Upper lobe of right lung (tissue), 1 donor: ENCODE measurements around the gene CCDC86. TPM values are rescaled to one million over a fixed set of nuclear protein-coding genes. Genes with fewer than 3 reads are reported as not detected.
"Not testable (repeated sequence)": the region's sequence is repeated elsewhere in the genome, so short reads cannot be mapped to it uniquely, and the experiment has no call there.

Source experiments
- ATAC-seq: fragments of 200-7000 bp; cut with Tn5 transposase; one replicate; pipeline ENCODE4 v1.9.1; 2020; ENCODE audit warnings: mild to moderate bottlenecking, moderate library complexity
- DNase-seq: peaks from one replicate; pipeline ENCODE4 v3.0.0-alpha.2; 2020
- H3K27ac ChIP-seq: fragments of 200-600 bp; one replicate; pipeline ENCODE4 v1.8.0; 2022
- H3K27me3 ChIP-seq: fragments of 200-600 bp; one replicate; pipeline ENCODE4 v1.8.0; 2022; ENCODE audit warnings: mild to moderate bottlenecking
- H3K36me3 ChIP-seq: fragments of 200-600 bp; one replicate; pipeline ENCODE4 v1.8.0; 2022
- H3K4me1 ChIP-seq: fragments of 200-600 bp; one replicate; pipeline ENCODE4 v1.8.0; 2022
- H3K4me3 ChIP-seq: fragments of 200-600 bp; one replicate; pipeline ENCODE4 v1.8.0; 2022; ENCODE audit warnings: mild to moderate bottlenecking
- H3K9me3 ChIP-seq: fragments of 200-600 bp; one replicate; pipeline ENCODE4 v1.8.0; 2022
- intact Hi-C: fragments of 100-400 bp; cut with DNase I; formaldehyde crosslinking; loops from one replicate; pipeline ENCODE4 v1.11.0; 2022
- total RNA-seq: library from RNA; stranded (reverse); fragmentation: NEBNext Ultra II Directional; extraction: Animal tissue kit (Norgen Biotek cat#: 25700); gene quantifications from one replicate; pipeline ENCODE4 v1.2.1, GENCODE V29; 2021
- TF ChIP-seq, protein P1 (sequence below): fragments of 200-600 bp; IDR thresholded peaks from one replicate; pipeline ENCODE4 v1.8.0; 2022; ENCODE audit warnings: antibody characterized with exemption
- donor health status: DM: no; HTN: yes; CAD: no; lungs with severe emphysema.

The CCDC86 gene
- total RNA-seq, 1 donor from 2014 or later = 16.6 TPM

DNA sequence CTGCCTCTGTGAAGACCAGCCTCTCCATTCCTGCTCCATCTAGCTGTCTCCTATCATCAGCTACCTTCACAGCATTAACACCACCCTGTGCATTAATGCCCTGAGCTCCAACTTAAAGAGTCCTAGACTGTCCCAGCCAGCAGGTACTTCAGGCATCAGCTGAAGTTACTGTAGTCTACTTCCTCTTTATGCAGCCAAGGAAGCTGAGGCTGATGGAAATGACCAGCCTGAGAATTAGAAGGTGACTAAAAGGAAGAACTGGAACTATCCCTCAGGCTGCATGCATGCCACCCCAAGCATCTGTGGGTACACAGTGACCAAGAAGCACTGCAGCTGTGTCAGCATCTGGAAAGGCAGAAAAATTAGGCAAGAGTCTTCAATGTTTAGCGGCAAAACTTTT lies 28.6 kb upstream of the CCDC86 start:
- intact Hi-C loops = no loop called here

DNA sequence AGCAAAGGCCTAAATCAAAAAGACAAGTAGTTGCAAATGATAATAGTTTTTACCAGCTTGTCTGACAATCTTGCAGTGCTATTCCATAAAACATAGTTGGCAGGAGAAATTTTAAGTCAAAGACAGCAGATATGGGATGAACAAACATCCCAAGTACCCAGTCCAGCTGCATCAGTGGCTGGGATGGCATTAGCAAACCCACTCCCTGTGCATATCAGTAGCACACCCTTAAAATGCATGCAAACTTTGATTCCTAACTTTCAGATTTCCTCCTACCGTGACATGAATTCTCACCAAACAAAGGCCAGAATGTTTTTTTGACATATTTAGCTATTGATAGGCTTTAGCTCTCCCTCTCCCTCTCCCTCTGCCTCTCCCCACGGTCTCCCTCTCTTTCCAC lies 27.8 kb upstream of the CCDC86 start:
- no peak overlapping the region for H3K27ac ChIP-seq
- H3K27me3 ChIP-seq = no peaks in the 10 kb centered on the region
- no peaks in the 10 kb centered on the region for H3K9me3 ChIP-seq
- H3K4me1 ChIP-seq = no peaks in the 10 kb centered on the region
- intact Hi-C loops = no loop called here
- TF ChIP-seq, protein P1, sequence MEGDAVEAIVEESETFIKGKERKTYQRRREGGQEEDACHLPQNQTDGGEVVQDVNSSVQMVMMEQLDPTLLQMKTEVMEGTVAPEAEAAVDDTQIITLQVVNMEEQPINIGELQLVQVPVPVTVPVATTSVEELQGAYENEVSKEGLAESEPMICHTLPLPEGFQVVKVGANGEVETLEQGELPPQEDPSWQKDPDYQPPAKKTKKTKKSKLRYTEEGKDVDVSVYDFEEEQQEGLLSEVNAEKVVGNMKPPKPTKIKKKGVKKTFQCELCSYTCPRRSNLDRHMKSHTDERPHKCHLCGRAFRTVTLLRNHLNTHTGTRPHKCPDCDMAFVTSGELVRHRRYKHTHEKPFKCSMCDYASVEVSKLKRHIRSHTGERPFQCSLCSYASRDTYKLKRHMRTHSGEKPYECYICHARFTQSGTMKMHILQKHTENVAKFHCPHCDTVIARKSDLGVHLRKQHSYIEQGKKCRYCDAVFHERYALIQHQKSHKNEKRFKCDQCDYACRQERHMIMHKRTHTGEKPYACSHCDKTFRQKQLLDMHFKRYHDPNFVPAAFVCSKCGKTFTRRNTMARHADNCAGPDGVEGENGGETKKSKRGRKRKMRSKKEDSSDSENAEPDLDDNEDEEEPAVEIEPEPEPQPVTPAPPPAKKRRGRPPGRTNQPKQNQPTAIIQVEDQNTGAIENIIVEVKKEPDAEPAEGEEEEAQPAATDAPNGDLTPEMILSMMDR = no peak
- H3K36me3 ChIP-seq = no peaks in the 10 kb centered on the region
- ATAC-seq = no peak
- DNase-seq = no peak
- no peak overlapping the region for H3K4me3 ChIP-seq

More for the DNA sequence above, 28.6 kb upstream of the CCDC86 start:
- Histone ChIP-seq H3K4me1 (no peaks in the 10 kb centered on the region), H3K4me3 (no peak overlapping the region), H3K27me3 (no peaks in the 10 kb centered on the region), H3K9me3 (no peaks in the 10 kb centered on the region), H3K36me3 (no peaks in the 10 kb centered on the region), H3K27ac (no peak overlapping the region)
- no peak for DNase-seq
- ATAC-seq = no peak
- TF ChIP-seq, protein P1 = no peak

DNA sequence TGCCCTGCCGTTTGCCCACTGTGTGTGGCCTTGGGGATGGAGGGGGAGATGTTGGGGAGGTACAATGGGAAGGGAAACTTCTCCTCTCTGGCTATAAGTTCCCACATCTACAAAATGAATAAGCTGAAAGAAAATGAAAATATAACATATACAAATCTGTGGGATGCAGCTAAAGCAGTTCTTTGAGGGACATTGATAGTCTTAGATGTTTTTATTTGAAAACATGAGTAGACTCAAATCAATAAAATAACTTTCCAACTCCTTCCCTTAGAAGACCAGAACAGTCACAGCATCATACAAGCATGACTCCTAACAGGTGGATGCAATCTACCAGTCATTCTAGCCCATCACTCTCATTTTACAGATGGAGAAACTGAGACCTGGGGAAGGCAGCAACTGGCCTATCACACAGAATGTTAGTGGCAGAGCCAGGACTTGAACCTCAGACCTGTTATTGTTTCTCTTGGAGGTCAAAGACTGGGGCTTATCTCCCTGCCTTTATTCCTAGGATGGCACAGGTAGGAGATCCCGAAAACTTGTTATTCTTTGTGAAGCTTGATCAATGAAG lies 25.2 kb upstream of the CCDC86 start:
- Histone ChIP-seq H3K27ac (no peak overlapping the region), H3K4me3 (no peak overlapping the region), H3K36me3 (no peaks in the 10 kb centered on the region), H3K27me3 (no peaks in the 10 kb centered on the region), H3K9me3 (no peaks in the 10 kb centered on the region), H3K4me1 (no peaks in the 10 kb centered on the region)
- DNase-seq (no peak), ATAC-seq (no peak)
- intact Hi-C loops = no loop called here
- TF ChIP-seq, protein P1 = no peak

DNA sequence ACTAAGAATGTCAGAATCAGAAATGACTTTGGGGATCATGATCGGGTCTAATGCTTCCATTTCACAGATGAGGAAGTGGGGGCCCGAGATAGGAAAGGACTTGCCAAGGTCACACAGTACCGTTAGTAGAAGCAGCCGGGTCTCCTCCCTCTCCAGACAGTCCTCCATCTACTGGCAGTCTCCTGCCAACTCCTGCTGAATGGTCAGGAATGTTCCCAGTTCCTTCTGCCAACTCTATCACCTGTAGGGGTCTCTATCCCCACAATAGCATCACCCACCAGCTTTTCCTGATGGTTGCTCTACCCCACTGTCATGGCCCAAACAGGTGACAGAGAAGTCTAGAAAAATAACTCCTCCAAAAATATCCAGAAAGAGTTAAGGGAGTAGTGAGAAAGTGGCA lies 23.9 kb upstream of the CCDC86 start:
- Histone ChIP-seq H3K4me1 (no peaks in the 10 kb centered on the region), H3K27me3 (no peaks in the 10 kb centered on the region), H3K36me3 (no peaks in the 10 kb centered on the region), H3K9me3 (no peaks in the 10 kb centered on the region), H3K4me3 (no peak overlapping the region), H3K27ac (no peak overlapping the region)
- TF ChIP-seq, protein P1 = no peak
- ATAC-seq = no peak
- DNase-seq = no peak
- intact Hi-C loops = no loop called here

DNA sequence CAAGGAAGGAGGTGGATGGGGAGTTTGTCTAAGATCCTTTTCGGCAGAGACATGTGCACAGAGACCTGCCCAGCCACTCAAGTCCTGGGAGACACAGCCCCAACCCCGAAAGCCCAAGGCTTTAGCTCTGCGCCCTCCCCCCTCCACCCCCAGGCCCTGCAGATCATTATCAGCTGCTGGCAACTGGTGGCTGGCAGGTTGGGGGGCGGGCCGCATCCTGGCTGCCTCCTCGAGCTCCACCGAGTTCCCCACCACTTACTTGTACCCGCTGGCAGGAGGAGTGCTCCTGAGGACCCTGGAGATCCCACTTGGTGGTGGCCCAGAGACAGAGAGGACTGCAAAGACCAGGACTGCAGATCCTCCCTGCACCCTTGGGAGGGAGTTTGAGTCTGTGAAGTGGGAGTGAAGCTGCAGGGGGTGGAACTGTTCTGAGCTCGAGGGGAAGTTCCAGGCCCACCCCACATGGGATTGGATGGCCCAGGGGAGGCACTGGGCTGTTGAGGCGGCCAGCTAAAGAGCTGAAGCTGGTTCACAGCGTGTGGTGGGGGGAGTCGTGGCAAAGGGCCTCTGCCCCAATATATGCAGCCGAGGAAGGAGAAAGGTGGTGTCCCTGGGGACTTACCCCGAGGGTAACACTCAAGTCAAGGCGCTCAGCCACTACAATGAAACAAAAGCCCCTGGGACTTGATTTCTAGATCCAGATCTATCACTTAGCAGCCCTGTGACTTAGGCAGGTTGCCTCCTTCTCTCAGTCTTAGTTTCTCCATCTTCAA lies 19.9 kb upstream of the CCDC86 start:
- H3K4me3 ChIP-seq = no peak overlapping the region
- no peak for DNase-seq
- no peaks in the 10 kb centered on the region for H3K4me1 ChIP-seq
- H3K36me3 ChIP-seq = no peaks in the 10 kb centered on the region
- no peaks in the 10 kb centered on the region for H3K27me3 ChIP-seq
- TF ChIP-seq, protein P1 = no peak
- peak; percentile 7 for ATAC-seq
- no peaks in the 10 kb centered on the region for H3K9me3 ChIP-seq
- intact Hi-C loops = no loop called here
- H3K27ac ChIP-seq = no peak overlapping the region

DNA sequence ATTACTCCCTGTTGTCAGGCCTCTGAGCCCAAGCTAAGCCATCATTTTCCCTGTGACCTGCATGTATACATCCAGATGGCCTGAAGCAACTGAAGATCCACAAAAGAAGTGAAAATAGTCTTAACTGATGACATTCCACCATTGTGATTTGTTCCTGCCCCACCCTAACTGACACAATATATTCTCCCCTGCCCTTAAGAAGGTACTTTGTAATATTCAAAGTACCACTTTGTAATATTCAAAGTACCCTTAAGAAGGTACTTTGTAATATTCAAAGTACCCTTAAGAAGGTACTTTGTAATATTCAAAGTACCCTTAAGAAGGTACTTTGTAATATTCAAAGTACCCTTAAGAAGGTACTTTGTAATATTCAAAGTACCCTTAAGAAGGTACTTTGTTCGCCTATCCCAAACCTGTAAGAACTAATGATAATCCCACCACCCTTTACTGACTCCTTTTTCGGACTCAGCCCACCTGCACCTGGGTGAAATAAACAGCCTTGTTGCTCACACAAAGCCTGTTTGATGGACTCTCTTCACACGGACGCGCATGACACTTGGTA lies 18.1 kb upstream of the CCDC86 start:
- H3K36me3 ChIP-seq, ATAC-seq, H3K4me3 ChIP-seq, H3K27me3 ChIP-seq, intact Hi-C loops, DNase-seq, H3K9me3 ChIP-seq, H3K27ac ChIP-seq, H3K4me1 ChIP-seq: not testable (repeated sequence)
